HCT116 (cell line): ENCODE results near the gene LRRC74B. TPM values are rescaled to one million over a fixed set of nuclear protein-coding genes. Genes with fewer than 3 reads are reported as not detected.
A peak's percentile ranks its signal among the peaks of the same experiment; 100 is the strongest.

ENCODE experiments used
- ATAC-seq: fragments of 200-7000 bp; cut with Tn5 transposase; 2 replicates; pipeline ENCODE4 v1.9.1; 2020; ENCODE audit warnings: mild to moderate bottlenecking, moderate library complexity
- BruUV-seq: library from RNA; stranded (reverse); fragments of 400-500 nt; replicated peaks from 2 replicates; lab custom pipeline; 2021; lab: Mats Ljungman, UMichigan
- CTCF ChIA-PET: fragments of 300-600 bp; sonication (Branson Sonifier 250); formaldehyde crosslinking; loops from one replicate; lab custom pipeline; 2021; ENCODE audit warnings: antibody characterized with exemption; lab: Charles Lee
- POLR2A ChIA-PET: fragments of 300-600, 350-600 bp; sonication (Branson Sonifier 250); formaldehyde crosslinking; loops from one replicate; lab custom pipeline; 2021; ENCODE audit warnings: antibody characterized with exemption; lab: Charles Lee
- RAD21 ChIA-PET, 2 experiments: fragments of 300-600 bp; sonication (Branson Sonifier 250); formaldehyde crosslinking; loops; one replicate each; lab custom pipeline; 2023; ENCODE audit warnings: low total read pairs in 2 of 2; ENCODE audit not compliant: uncharacterized antibody in 2 of 2, unreplicated experiment in 2 of 2, low non-redundant PET in 1 of 2; lab: Charles Lee
- DNase-seq: peaks from one replicate; pipeline ENCODE4 v3.0.0-alpha.2; 2010; ENCODE audit warnings: low read depth, low spot score
- H2AFZ ChIP-seq: fragments of 200-600 bp; shearing (Covaris generic), sonication (generic); 2 replicates; pipeline ENCODE4 v1.6.1; 2017; ENCODE audit warnings: low read depth, mixed run types, mixed read lengths, antibody characterized with exemption, low read length; ENCODE audit not compliant: poor library complexity, severe bottlenecking
- H3K27ac ChIP-seq: 2 replicates; pipeline ENCODE4 v1.5.1; 2012; ENCODE audit warnings: low read depth, low read length
- H3K27me3 ChIP-seq: fragments of 200-600 bp; sonication (generic); 2 replicates; pipeline ENCODE4 v1.6.1; 2016; ENCODE audit warnings: mixed run types, low read length, mixed read lengths; ENCODE audit not compliant: insufficient read depth
- H3K36me3 ChIP-seq, 2 experiments: fragments of 200-500 bp in 1 of 2; fragments of 200-600 bp in 1 of 2; sonication (Bioruptor generic) in 1 of 2; sonication (generic) in 1 of 2; 2 replicates each; pipeline versions ENCODE4 v1.5.1 to v1.6.1; 2014 to 2016; ENCODE audit warnings: low read length in 2 of 2, inconsistent platforms in 1 of 2, mixed read lengths in 1 of 2, mixed run types in 1 of 2; ENCODE audit not compliant: insufficient read depth in 2 of 2, control insufficient read depth in 1 of 2
- H3K4me1 ChIP-seq, 2 experiments: fragments of 200-600 bp in 1 of 2; sonication (generic) in 1 of 2; 2 replicates each; pipeline versions ENCODE4 v1.5.1 to v1.6.1; 2012 to 2017; ENCODE audit warnings: low read length in 2 of 2, inconsistent platforms in 1 of 2, mild to moderate bottlenecking in 1 of 2, mixed read lengths in 1 of 2, mixed run types in 1 of 2, moderate library complexity in 1 of 2; ENCODE audit not compliant: insufficient read depth in 2 of 2, control insufficient read depth in 1 of 2
- H3K4me2 ChIP-seq: fragments of 200-600 bp; sonication (generic); 2 replicates; pipeline ENCODE4 v1.6.1; 2017; ENCODE audit warnings: mixed run types, low read length, mixed read lengths
- H3K4me3 ChIP-seq, 2 experiments: fragments of 200-600 bp in 1 of 2; sonication (generic) in 1 of 2; replicated peaks in 1 of 2; 2 replicates each; pipeline ENCODE4 v1.5.1; 2011 to 2016; ENCODE audit warnings: low read length in 2 of 2, control low read depth in 1 of 2, low read depth in 1 of 2, mild to moderate bottlenecking in 1 of 2, mixed read lengths in 1 of 2, mixed run types in 1 of 2
- H3K79me2 ChIP-seq: fragments of 200-600 bp; sonication (generic); 2 replicates; pipeline ENCODE4 v1.6.1; 2017; ENCODE audit warnings: mild to moderate bottlenecking, mixed run types, low read length, moderate library complexity, mixed read lengths; ENCODE audit not compliant: insufficient read depth
- H3K9ac ChIP-seq: fragments of 200-600 bp; sonication (generic); 2 replicates; pipeline ENCODE4 v1.6.1; 2016; ENCODE audit warnings: low read length, mixed read lengths
- H3K9me2 ChIP-seq: fragments of 200-600 bp; sonication (generic), shearing (Covaris generic); 2 replicates; pipeline ENCODE4 v1.6.1; 2017; ENCODE audit warnings: mixed run types, mild to moderate bottlenecking, moderate library complexity; ENCODE audit not compliant: insufficient read depth
- H3K9me3 ChIP-seq, 2 experiments: fragments of 200-500 bp in 1 of 2; fragments of 200-600 bp in 1 of 2; sonication (Bioruptor generic) in 1 of 2; sonication (generic) in 1 of 2; 2 replicates each; pipeline ENCODE4 v1.6.1; 2014 to 2017; ENCODE audit warnings: low read length in 2 of 2, mixed read lengths in 2 of 2, inconsistent platforms in 1 of 2, low read depth in 1 of 2, mild to moderate bottlenecking in 1 of 2, mixed run types in 1 of 2, moderate library complexity in 1 of 2; ENCODE audit not compliant: control insufficient read depth in 1 of 2, insufficient read depth in 1 of 2
- H4K20me1 ChIP-seq: fragments of 200-600 bp; sonication (generic), shearing (Covaris generic); 2 replicates; pipeline ENCODE4 v1.6.1; 2017; ENCODE audit warnings: mixed run types, mild to moderate bottlenecking, moderate library complexity; ENCODE audit not compliant: insufficient read depth
- ZBTB33 ChIP-seq: IDR thresholded peaks from 2 replicates; pipeline ENCODE4 v1.6.1; 2011; ENCODE audit warnings: mild to moderate bottlenecking, low read length, moderate library complexity; ENCODE audit not compliant: insufficient replicate concordance; ENCODE audit errors: extremely low read depth
- ZFX ChIP-seq: fragments of 450-650 bp; IDR thresholded peaks from 2 replicates; pipeline ENCODE4 v1.6.1; 2017
- intact Hi-C: fragments of 100-400 bp; cut with micrococcal nuclease; formaldehyde crosslinking; loops from 2 replicates; pipeline ENCODE4 v1.10.0; 2022
- total RNA-seq: library from RNA; stranded (reverse); gene quantifications from one replicate; pipeline ENCODE4 v1.2.1, GENCODE V29; 2021; ENCODE audit not compliant: unreplicated experiment

LRRC74B gene
- total RNA-seq, 1 experiment from 2014 or later = not detected

- POLR2A ChIA-PET = no interaction called here
- peak overlapping the region; percentile 97 for H3K27ac ChIP-seq
These were observed 44.7 kb upstream of the LRRC74B start for GRCh38 chr22:21000987-21001600.

More at GRCh38 chr22:21000987-21001600, 44.7 kb upstream of the LRRC74B start:
- no TSS peak for BruUV-seq
- intact Hi-C loops = no loop called here
- H3K79me2 ChIP-seq = peaks cover 38% of the 10 kb centered on the region
- ATAC-seq = no peak
- TF ChIP-seq ZFX = peak; percentile 33; the same call in 1 of the 2 replicates
- no peak for TF ChIP-seq ZBTB33
- H3K9ac ChIP-seq = peak overlapping the region; percentile 95
- no peaks in the 10 kb centered on the region for H3K27me3 ChIP-seq
- H3K9me2 ChIP-seq = no peaks in the 10 kb centered on the region
- peak overlapping the region; percentile 86 for H3K4me2 ChIP-seq
- CTCF ChIA-PET = interaction anchor here (1.2 kb wide), 1 partner anchor 116 kb away, joined by 3 read pairs; no protein-coding TSS in a partner anchor
- H3K36me3 ChIP-seq = peaks cover 3 to 11% of the 10 kb centered on the region in 2 experiments; a peak in 3 of 4 replicates
- RAD21 ChIA-PET = no interaction called here
- H2AFZ ChIP-seq = no peak overlapping the region
- H3K4me3 ChIP-seq = peak overlapping the region; percentile 81 to 87
- no peak for DNase-seq
- peaks cover 17 to 28% of the 10 kb centered on the region in 2 experiments for H3K4me1 ChIP-seq
- no peaks in the 10 kb centered on the region for H3K9me3 ChIP-seq
- no peaks in the 10 kb centered on the region for H4K20me1 ChIP-seq
